HL-60/S4 (cell line): Measurements from ENCODE around the gene ZNF135.

Experiments used
- in situ Hi-C: fragments of 300-500 bp; cut with MboI; formaldehyde crosslinking; loops from 2 replicates; pipeline ENCODE4 v1.14.3; 2022; ENCODE audit warnings: low sequenced_read_pairs

ZNF135 gene

DNA sequence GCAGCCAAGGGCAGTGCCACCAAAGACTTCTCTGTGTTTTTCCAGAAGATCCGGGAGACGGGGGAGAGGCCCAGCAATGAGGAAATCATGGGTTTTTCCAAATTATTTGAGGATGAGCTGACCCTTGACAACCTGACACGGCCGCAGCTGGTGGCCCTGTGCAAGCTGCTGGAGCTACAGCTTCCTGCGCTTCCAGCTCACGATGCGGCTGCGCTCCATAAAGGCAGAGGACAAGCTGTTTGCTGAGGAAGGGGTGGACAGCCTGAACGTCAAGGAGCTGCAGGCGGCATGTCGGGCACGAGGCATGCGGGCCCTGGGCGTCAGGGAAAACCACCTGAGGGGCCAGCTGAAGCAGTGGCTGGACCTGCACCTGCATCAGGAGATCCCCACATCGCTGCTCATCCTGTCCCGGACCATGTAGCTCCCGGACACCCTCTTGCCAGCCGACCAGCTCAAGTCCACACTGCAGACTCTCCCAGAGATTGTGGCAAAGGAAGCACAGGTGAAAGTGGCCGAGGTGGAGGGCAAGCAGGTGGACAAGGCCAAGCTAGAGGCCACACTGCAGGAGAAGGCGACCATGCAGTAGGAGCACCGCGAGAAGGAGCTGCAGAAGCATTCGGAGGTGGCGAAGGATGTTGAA, 13.6 kb upstream of the ZNF135 start:
- in situ Hi-C loops = no loop called here

DNA sequence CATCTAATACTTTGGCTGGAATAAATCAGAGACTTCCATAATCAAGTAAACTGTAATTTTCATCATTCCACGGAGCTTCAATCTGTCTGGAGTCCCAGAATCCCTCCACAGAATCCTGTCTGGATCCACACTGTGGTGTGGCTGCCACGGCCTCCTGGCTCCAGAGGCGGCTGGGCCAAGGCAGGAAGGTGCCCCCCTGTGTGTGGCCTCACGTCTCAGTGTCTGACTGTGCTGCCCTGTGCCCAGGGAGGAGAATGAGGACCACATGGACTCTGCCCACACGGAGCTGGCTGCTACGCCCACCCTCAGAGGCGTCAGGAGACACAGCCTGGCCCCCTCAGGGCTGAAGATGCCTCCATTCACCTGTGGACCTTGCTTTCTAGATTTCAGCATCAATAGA, 12.2 kb upstream of the ZNF135 start:
- in situ Hi-C loops = no loop called here

DNA sequence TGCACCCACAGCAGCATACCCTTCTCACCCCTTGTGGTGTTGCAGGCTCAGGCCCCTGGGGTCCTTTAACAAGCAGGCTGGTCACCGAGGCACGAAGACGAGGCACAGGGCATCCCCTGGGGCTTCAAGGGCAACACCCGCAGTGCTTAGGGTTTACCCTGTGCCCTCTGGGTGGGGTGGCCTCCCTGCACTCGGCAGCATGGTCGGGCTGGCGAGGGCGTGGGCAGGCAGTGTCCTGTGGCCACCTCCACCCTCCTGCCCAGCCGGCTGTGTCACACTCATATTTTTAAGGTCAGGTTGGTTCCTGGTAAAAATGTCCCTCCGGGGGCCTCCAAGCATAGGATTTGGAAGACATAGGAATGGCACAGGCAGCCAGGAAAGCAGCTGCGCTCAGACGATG, 11.4 kb upstream of the ZNF135 start:
- in situ Hi-C loops = no loop called here

DNA sequence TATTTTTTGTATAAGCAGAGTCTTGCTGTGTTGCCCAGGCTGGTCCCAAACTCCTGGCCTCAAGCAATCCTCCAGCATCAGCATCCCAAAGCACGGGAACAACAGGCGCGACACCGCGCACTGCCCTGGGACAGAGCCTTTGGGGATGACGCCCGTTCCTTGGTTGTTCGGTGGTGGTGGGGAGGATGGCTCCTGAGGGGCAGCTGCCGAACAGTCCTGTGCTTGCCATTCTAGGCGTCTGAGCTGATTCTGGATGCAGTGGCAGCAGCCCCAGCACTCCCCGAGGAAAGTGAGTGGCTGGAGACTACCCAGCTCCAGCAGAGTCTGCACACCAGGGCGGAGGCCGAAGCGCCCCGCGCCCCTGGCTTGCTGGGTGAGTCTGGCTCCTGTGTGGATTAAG, 6.8 kb upstream of the ZNF135 start:
- in situ Hi-C loops = no loop called here

DNA sequence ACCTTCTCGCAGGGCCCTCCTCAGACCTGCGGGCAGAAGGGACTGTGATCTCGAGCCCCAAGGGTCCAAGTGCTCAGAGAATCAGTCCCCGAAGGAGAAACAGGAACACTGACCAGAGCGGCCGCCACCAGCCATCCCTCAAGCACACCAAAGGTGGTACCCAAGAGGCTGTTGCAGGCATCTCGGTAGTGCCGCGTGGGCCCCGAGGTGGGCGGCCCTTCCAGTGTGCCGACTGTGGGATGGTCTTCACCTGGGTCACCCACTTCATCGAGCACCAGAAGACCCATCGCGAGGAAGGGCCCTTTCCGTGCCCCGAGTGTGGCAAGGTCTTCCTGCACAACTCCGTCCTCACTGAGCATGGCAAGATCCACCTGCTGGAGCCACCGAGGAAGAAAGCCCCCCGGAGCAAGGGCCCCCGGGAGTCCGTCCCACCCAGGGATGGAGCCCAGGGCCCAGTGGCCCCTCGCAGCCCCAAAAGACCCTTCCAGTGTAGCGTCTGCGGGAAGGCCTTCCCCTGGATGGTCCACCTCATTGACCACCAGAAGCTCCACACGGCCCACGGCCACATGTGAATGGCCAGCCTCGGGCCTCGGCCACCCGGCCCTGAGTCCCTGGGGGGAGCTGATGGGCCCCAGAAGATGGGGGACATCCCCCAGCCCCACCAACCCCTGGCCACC, 5.5 kb upstream of the ZNF135 start:
- in situ Hi-C loops = no loop called here

GRCh38 chr19:58054901-58055874, 3.9 kb upstream of the ZNF135 start:
- in situ Hi-C loops = no loop called here

- in situ Hi-C loops = no loop called here
These were observed 2.8 kb upstream of the ZNF135 start for GRCh38 chr19:58056261-58056660.

- in situ Hi-C loops = no loop called here
These were observed 2.2 kb upstream of the ZNF135 start for GRCh38 chr19:58056861-58057260.

- in situ Hi-C loops = no loop called here
These were observed 615 bp upstream of the ZNF135 start for GRCh38 chr19:58058467-58058866.

DNA sequence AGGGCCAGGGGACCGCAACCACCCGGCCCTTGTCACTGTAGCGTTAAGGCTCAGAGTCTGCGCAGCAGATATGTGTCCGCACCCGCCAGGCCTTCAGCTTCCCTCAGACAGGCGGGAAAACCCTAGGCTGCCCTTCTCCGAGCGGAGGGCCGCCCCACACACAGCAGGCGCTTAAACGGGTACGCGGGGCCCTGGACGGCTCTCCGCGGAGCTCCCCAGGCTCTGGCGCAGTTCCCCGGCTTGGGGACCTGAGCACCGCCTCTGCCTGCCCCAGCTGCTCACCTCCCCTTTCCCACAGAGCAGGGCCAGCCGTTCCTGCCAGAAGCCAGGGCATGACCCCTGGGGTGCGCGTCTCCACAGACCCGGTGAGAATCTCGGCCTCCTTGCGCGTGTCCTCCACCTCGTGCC, 593 bp downstream of the ZNF135 start:
- in situ Hi-C loops = no loop called here

- in situ Hi-C loops = no loop called here
These were observed 1.1 kb downstream of the ZNF135 start for GRCh38 chr19:58060231-58060630.

DNA sequence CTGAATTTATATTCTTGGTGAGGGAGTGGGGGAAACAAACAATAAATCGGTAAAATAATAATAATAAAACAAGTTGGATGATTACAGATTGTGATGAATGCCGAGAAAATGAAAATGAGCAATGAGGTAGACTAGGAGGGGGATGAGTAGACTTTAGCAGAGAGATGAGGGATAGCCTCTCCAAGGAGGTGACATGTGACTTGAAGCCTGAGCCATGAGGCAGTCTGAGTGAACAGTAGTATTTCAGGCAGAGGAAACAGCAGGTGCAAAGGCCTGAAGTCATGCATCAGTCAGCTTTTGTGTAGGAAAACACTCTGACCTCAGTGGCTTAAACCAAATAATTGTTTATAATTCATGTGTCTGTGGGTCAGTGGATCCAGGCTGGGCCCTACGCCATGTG, 4.6 kb downstream of the ZNF135 start:
- in situ Hi-C loops = no loop called here

DNA sequence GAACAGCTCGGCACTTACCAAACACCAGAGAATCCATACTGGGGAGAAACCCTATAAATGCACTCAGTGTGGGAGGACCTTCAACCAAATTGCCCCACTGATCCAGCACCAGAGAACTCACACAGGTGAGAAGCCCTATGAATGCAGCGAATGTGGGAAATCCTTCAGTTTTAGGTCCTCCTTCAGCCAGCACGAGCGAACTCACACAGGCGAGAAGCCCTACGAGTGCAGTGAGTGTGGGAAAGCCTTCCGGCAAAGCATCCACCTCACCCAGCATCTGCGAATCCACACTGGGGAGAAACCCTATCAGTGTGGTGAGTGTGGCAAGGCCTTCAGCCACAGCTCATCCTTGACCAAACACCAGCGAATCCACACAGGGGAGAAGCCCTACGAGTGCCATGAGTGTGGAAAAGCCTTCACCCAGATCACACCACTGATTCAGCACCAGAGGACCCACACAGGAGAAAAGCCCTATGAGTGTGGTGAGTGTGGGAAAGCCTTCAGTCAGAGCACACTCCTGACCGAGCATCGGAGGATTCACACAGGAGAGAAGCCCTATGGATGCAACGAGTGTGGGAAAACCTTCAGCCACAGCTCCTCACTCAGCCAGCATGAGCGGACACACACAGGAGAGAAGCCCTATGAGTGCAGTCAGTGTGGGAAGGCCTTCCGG, 8.3 kb downstream of the ZNF135 start:
- in situ Hi-C loops = no loop called here

DNA sequence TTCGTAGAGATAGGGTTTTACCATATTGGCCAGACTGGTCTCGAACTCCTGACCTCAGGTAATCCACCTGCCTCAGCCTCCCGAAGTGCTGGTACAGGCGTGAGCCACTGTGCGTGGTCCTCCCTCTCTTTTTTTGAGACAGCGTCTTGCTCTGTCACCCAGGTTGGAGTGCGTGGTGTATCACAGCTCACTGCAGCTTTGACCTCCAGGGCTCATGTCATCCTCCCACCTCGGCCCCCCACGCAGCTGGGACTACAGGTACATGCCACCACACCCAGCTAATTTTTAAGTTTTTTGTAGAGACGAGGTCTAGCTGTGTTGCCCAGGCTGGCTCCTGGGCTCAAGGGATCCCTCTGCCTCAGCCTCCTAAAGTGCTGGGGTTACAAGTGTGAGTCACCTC, 20.7 kb downstream of the ZNF135 start:
- in situ Hi-C loops = no loop called here

DNA sequence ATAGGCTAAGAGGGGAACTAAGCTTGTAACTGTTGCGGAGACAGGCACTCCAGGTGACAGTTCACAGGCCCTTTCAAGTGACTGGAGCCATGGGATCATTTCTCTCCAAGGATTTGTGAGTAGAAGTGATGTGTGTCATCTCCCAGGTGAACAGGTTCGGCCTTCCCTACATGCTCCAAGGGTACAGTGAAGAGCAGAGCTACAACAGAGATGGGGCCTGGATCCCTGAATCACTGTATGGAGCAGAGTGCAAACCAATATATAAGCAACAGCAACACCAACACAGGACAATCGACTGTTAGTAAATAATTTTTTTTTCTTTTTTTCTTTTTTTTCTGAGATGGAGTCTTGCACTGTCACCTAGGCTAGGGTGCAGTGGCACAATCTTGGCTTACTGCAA, 23.9 kb downstream of the ZNF135 start:
- in situ Hi-C loops = no loop called here

GRCh38 chr19:58084596-58085347, 25.7 kb downstream of the ZNF135 start:
- in situ Hi-C loops = no loop called here

GRCh38 chr19:58085348-58085875, 26.3 kb downstream of the ZNF135 start:
- in situ Hi-C loops = no loop called here

GRCh38 chr19:58086825-58087710, 28.0 kb downstream of the ZNF135 start:
- in situ Hi-C loops = no loop called here

DNA sequence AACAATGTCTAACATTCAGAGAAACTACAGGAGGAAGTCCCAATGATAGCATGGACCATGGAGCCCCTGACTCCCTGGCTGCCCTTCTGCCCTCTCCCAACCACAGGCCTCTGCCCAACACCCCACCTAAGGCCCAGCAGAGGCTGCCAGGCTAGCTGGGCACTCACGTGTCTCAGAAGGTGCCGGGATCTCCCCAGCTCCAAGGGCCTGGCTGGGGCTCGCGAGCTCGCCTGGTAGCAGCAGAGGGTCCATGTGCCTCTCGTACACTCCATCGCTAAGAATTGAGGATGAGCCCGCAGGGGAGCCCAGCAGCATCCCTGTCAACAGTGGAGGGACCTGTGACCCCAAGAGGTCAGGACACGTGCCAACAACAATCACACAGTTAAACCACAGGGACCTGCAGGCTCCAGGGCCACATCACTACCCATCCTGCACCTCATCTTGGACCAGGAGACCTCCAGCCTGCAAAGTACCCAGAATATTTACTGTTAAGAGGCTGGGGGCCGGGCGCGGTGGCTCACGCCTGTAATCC, 29.5 kb downstream of the ZNF135 start:
- in situ Hi-C loops = no loop called here
